H9 (cell line): ENCODE results near the gene CHMP6. TPM values are rescaled to one million over a fixed set of nuclear protein-coding genes. Genes with fewer than 3 reads are reported as not detected.

ENCODE experiments used
- DNase-seq: peaks from one replicate; pipeline ENCODE4 v3.0.0-alpha.2; 2017
- H2AFZ ChIP-seq: one replicate; pipeline ENCODE4 v1.6.1; 2013; ENCODE audit warnings: mild to moderate bottlenecking, low read length, control low read depth, moderate library complexity
- H2AK5ac ChIP-seq: 2 replicates; pipeline ENCODE4 v1.6.1; 2013; ENCODE audit warnings: low read length, control low read depth, mixed read lengths; ENCODE audit not compliant: insufficient read length
- H2BK120ac ChIP-seq: one replicate; pipeline ENCODE4 v1.6.1; 2013; ENCODE audit warnings: low read depth, mild to moderate bottlenecking, low read length, control low read depth, inconsistent platforms; ENCODE audit not compliant: poor library complexity, severe bottlenecking
- H2BK12ac ChIP-seq: 2 replicates; pipeline ENCODE4 v1.6.1; 2013; ENCODE audit warnings: low read length, control low read depth, mixed read lengths, low read depth; ENCODE audit not compliant: insufficient read length
- H2BK15ac ChIP-seq: 2 replicates; pipeline ENCODE4 v1.6.1; 2013; ENCODE audit warnings: low read depth, low read length, control low read depth
- H2BK20ac ChIP-seq: one replicate; pipeline ENCODE4 v1.6.1; 2013; ENCODE audit warnings: low read depth, mild to moderate bottlenecking, low read length, control low read depth, inconsistent platforms; ENCODE audit not compliant: poor library complexity, severe bottlenecking
- H2BK5ac ChIP-seq: 2 replicates; pipeline ENCODE4 v1.6.1; 2013; ENCODE audit warnings: low read length, control low read depth, mixed read lengths; ENCODE audit not compliant: insufficient read length
- H3K14ac ChIP-seq: 2 replicates; pipeline ENCODE4 v1.6.1; 2013; ENCODE audit warnings: low read length, control low read depth; ENCODE audit not compliant: insufficient read depth
- H3K18ac ChIP-seq: 2 replicates; pipeline ENCODE4 v1.6.1; 2013; ENCODE audit warnings: low read depth, mild to moderate bottlenecking, mixed read lengths, low read length, control low read depth; ENCODE audit not compliant: insufficient read length
- H3K23ac ChIP-seq: 2 replicates; pipeline ENCODE4 v1.6.1; 2013; ENCODE audit warnings: low read length, control low read depth, mixed read lengths, low read depth; ENCODE audit not compliant: insufficient read length
- H3K23me2 ChIP-seq: 2 replicates; pipeline ENCODE4 v1.6.1; 2013; ENCODE audit warnings: low read depth, mild to moderate bottlenecking, mixed read lengths, low read length, control low read depth; ENCODE audit not compliant: insufficient read length, poor library complexity, severe bottlenecking
- H3K27ac ChIP-seq: 2 replicates; pipeline ENCODE4 v1.5.1; 2013; ENCODE audit warnings: low read length, control low read depth, mixed read lengths, low read depth; ENCODE audit not compliant: insufficient read length
- H3K27me3 ChIP-seq: 2 replicates; pipeline ENCODE4 v1.6.1; 2013; ENCODE audit warnings: low read length, control low read depth, inconsistent platforms; ENCODE audit not compliant: insufficient read depth
- H3K4ac ChIP-seq: 2 replicates; pipeline ENCODE4 v1.6.1; 2013; ENCODE audit warnings: low read depth, mild to moderate bottlenecking, control low read depth, inconsistent platforms, low read length, moderate library complexity
- H3K4me1 ChIP-seq: 2 replicates; pipeline ENCODE4 v1.6.1; 2013; ENCODE audit warnings: low read length, control low read depth, inconsistent platforms; ENCODE audit not compliant: insufficient read depth
- H3K4me2 ChIP-seq: 2 replicates; pipeline ENCODE4 v1.6.1; 2013; ENCODE audit warnings: low read length, control low read depth, mixed read lengths; ENCODE audit not compliant: insufficient read length, insufficient read depth
- H3K56ac ChIP-seq: 2 replicates; pipeline ENCODE4 v1.6.1; 2013; ENCODE audit warnings: low read depth, mild to moderate bottlenecking, mixed read lengths, low read length, control low read depth; ENCODE audit not compliant: insufficient read length
- H3K79me1 ChIP-seq: 2 replicates; pipeline ENCODE4 v1.6.1; 2013; ENCODE audit warnings: low read depth, mild to moderate bottlenecking, moderate library complexity, low read length, control low read depth, inconsistent platforms; ENCODE audit not compliant: insufficient read depth, poor library complexity, severe bottlenecking
- H3K79me2 ChIP-seq: 2 replicates; pipeline ENCODE4 v1.6.1; 2013; ENCODE audit warnings: low read length, control low read depth, inconsistent platforms; ENCODE audit not compliant: insufficient read depth
- H3K9ac ChIP-seq: 2 replicates; pipeline ENCODE4 v1.6.1; 2013; ENCODE audit warnings: low read length, control low read depth, mixed read lengths; ENCODE audit not compliant: insufficient read length; ENCODE audit errors: extremely low read depth
- H3K9me3 ChIP-seq: one replicate; pipeline ENCODE4 v1.6.1; 2013; ENCODE audit warnings: low read depth, low read length, inconsistent platforms; ENCODE audit not compliant: control insufficient read depth
- H3T11ph ChIP-seq: one replicate; pipeline ENCODE4 v1.6.1; 2013; ENCODE audit warnings: mild to moderate bottlenecking, low read length, control low read depth, inconsistent platforms
- H4K20me1 ChIP-seq: one replicate; pipeline ENCODE4 v1.6.1; 2013; ENCODE audit not compliant: control insufficient read depth, insufficient read length, insufficient read depth
- H4K5ac ChIP-seq: 2 replicates; pipeline ENCODE4 v1.6.1; 2013; ENCODE audit warnings: low read depth, mild to moderate bottlenecking, mixed read lengths, low read length, control low read depth; ENCODE audit not compliant: insufficient read length
- H4K8ac ChIP-seq: replicated peaks from 2 replicates; pipeline ENCODE4 v1.6.1; 2013; ENCODE audit warnings: low read length, control low read depth, mixed read lengths, low read depth; ENCODE audit not compliant: insufficient read length
- H4K91ac ChIP-seq: 2 replicates; pipeline ENCODE4 v1.6.1; 2013; ENCODE audit warnings: low read depth, mild to moderate bottlenecking, moderate library complexity, mixed read lengths, low read length, control low read depth; ENCODE audit not compliant: insufficient read length
- H3K27ac Mint-ChIP-seq, 3 experiments: 2 replicates in 2 of 3; 3 replicates in 1 of 3; pipeline ENCODE4 v1.8.0; 2020 to 2021; ENCODE audit warnings: mixed read lengths in 3 of 3, mild to moderate bottlenecking in 1 of 3, moderate library complexity in 1 of 3
- H3K27me3 Mint-ChIP-seq: 2 replicates; pipeline ENCODE4 v1.8.0; 2021; ENCODE audit warnings: low read depth, mild to moderate bottlenecking, moderate library complexity, mixed read lengths
- H3K36me3 Mint-ChIP-seq, 3 experiments: 2 replicates in 2 of 3; 3 replicates in 1 of 3; pipeline ENCODE4 v1.8.0; 2020 to 2021; ENCODE audit warnings: low read depth in 3 of 3, mixed read lengths in 3 of 3; ENCODE audit not compliant: insufficient read depth in 1 of 3
- H3K4me1 Mint-ChIP-seq, 2 experiments: 2 replicates each; pipeline ENCODE4 v1.8.0; 2020; ENCODE audit warnings: mixed read lengths in 2 of 2
- H3K4me3 Mint-ChIP-seq, 2 experiments: 2 replicates in 1 of 2; 3 replicates in 1 of 2; pipeline ENCODE4 v1.8.0; 2020 to 2021; ENCODE audit warnings: mild to moderate bottlenecking in 2 of 2, mixed read lengths in 2 of 2, moderate library complexity in 1 of 2
- H3K9me3 Mint-ChIP-seq, 2 experiments: 2 replicates in 1 of 2; 3 replicates in 1 of 2; pipeline ENCODE4 v1.8.0; 2020; ENCODE audit warnings: mild to moderate bottlenecking in 2 of 2, mixed read lengths in 2 of 2, moderate library complexity in 1 of 2
- WGBS: extraction: QIAGEN DNeasy Blood & Tissue Kit; methylation state at CpG from one replicate; pipeline ENCODE4 v1.1.7; 2013; ENCODE audit warnings: missing lambda C conversion rate, low lambda C conversion rate, mixed read lengths; ENCODE audit not compliant: insufficient read length; ENCODE audit errors: extremely low coverage; 5-methylcytosine and 5-hydroxymethylcytosine counted together
- total RNA-seq: library from RNA; stranded (reverse); gene quantifications from 2 replicates; pipeline ENCODE4 v1.2.1, GENCODE V29; 2021
- TF ChIP-seq, protein P1 (sequence below): fragments of 200-600 bp; sonication (generic); conservative IDR thresholded peaks from 3 replicates; pipeline ENCODE4 v1.8.0; 2021; ENCODE audit warnings: antibody characterized with exemption, mild to moderate bottlenecking

The CHMP6 gene
- total RNA-seq, 1 experiment from 2014 or later, result 23.4 TPM

DNA sequence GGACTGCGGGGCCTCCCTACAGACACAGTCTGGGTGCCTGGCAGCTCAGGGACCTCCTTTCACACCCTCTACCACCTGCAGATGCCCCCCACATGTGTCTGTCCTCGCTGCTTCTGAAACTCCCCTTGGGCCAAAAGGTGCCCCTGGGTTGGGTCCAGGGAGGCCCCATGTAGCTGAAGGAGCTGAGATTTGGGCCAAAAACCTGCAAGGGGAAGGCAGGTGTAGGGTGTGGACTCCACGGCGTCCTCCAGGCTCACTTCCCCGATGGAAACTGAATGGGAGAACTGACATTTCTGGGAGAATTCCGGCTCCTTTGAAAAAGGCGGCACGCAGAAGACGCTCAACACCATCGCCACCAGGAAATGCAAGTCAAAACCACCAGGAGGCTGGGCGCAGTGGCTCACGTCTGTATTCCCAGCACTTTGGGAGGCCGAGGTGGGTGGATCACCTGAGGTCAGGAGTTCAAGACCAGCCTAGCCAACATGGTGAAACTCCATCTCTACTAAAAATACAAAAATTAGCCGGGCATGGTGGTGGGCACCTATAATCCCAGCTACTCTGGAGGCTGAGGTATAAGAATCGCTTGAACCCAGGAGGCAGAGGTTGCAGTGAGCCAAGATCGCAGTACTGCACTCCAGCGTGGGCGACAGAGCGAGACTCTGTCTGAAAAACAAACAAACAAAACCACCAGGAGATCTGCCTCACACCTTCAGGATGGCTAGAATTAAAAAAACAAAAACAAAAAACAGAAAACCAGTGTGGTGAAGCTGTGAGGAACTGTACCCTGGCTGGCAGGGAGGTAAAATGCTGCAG lies 30.1 kb downstream of the CHMP6 start:
- H2BK20ac ChIP-seq, result no peak overlapping the region
- no peak overlapping the region for H3K18ac ChIP-seq
- Mint-ChIP-seq H3K9me3 (peaks cover 0 to 3% of the 10 kb centered on the region in 2 experiments; a peak in 1 of 5 replicates), H3K4me3 (no peak overlapping the region), H3K36me3 (no peaks in the 10 kb centered on the region), H3K4me1 (peaks cover 13 to 27% of the 10 kb centered on the region in 2 experiments), H3K27me3 (peaks cover 31% of the 10 kb centered on the region), H3K27ac (no peak overlapping the region)
- DNase-seq, result no peak
- H3K27ac ChIP-seq, result no peak overlapping the region
- no CpG with 5 or more reads among the region's 19 CpGs for WGBS
- no peaks in the 10 kb centered on the region for H3K79me2 ChIP-seq
- no peak overlapping the region for H3K9ac ChIP-seq
- H3K27me3 ChIP-seq, result no peaks in the 10 kb centered on the region
- H2BK15ac ChIP-seq, result no peak overlapping the region
- H3K23ac ChIP-seq, result no peak overlapping the region
- no peak overlapping the region for H4K8ac ChIP-seq
- H3K4ac ChIP-seq, result no peak overlapping the region
- no peak overlapping the region for H2BK12ac ChIP-seq
- no peak overlapping the region for H2AFZ ChIP-seq
- H3K56ac ChIP-seq, result no peak overlapping the region
- peaks cover 2% of the 10 kb centered on the region for H3K23me2 ChIP-seq
- TF ChIP-seq, protein P1, sequence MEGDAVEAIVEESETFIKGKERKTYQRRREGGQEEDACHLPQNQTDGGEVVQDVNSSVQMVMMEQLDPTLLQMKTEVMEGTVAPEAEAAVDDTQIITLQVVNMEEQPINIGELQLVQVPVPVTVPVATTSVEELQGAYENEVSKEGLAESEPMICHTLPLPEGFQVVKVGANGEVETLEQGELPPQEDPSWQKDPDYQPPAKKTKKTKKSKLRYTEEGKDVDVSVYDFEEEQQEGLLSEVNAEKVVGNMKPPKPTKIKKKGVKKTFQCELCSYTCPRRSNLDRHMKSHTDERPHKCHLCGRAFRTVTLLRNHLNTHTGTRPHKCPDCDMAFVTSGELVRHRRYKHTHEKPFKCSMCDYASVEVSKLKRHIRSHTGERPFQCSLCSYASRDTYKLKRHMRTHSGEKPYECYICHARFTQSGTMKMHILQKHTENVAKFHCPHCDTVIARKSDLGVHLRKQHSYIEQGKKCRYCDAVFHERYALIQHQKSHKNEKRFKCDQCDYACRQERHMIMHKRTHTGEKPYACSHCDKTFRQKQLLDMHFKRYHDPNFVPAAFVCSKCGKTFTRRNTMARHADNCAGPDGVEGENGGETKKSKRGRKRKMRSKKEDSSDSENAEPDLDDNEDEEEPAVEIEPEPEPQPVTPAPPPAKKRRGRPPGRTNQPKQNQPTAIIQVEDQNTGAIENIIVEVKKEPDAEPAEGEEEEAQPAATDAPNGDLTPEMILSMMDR, result no peak
- no peaks in the 10 kb centered on the region for H3K79me1 ChIP-seq
- H3K4me2 ChIP-seq, result no peak overlapping the region
- no peak overlapping the region for H4K91ac ChIP-seq
- no peak overlapping the region for H2BK120ac ChIP-seq
- H4K5ac ChIP-seq, result no peak overlapping the region
- H2BK5ac ChIP-seq, result no peak overlapping the region
- H3K4me1 ChIP-seq, result no peaks in the 10 kb centered on the region
- no peak overlapping the region for H3T11ph ChIP-seq
- no peak overlapping the region for H2AK5ac ChIP-seq
- H4K20me1 ChIP-seq, result no peaks in the 10 kb centered on the region
- H3K14ac ChIP-seq, result no peak overlapping the region
- H3K9me3 ChIP-seq, result no peaks in the 10 kb centered on the region
